ENCODE data around the gene LAMC3.

The LAMC3 gene

DNA sequence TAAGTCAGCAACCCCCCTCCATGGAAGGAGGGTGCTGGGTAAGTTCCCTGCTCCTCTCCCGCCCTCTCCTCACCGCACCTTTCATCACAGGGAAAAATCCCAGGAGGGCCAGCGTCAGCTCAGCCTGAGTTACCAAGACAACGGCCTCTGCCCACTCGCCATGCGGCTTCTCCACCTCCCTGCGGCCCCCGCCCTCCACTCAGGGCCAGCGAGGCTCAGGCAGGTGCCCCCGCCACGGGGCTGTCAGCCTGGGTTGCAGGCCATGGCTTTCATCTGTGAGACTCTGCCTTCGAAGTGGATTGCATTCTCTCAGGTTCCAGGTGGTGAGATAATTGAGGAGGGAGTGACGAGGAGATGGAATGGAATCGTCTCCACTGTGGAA lies 27.2 kb upstream of the LAMC3 start:
- H3K4me3 ChIP-seq (ENCODE audit: low read length), result no peak overlapping the region
- H4K5ac ChIP-seq (ENCODE audit: low read length), result no peak overlapping the region
- no peak overlapping the region for H3K56ac ChIP-seq (ENCODE audit: low read length)
- no peak overlapping the region for H2BK15ac ChIP-seq (replicated peaks; ENCODE audit: low read depth)
- H2BK120ac ChIP-seq (ENCODE audit: low read depth, low read length), result no peak overlapping the region
- no peaks in the 10 kb centered on the region for H3K79me1 ChIP-seq (ENCODE audit: low read length)
- no peak for DNase-seq
- H3K27me3 ChIP-seq (ENCODE audit: insufficient read depth, low read length, poor library complexity), result no peaks in the 10 kb centered on the region
- no peaks in the 10 kb centered on the region for H3K4me1 ChIP-seq (ENCODE audit: control insufficient read depth, low read depth, low read length)
- no peak overlapping the region for H3K4me2 ChIP-seq (ENCODE audit: low read length)
- H2AK5ac ChIP-seq (ENCODE audit: low read length), result no peak overlapping the region
- WGBS (ENCODE audit: extremely low coverage, insufficient coverage, low lambda C conversion rate), result no CpG with 5 or more reads among the region's 14 CpGs
- no peak overlapping the region for H4K8ac ChIP-seq (ENCODE audit: low read depth, low read length)
- no peak overlapping the region for H3K4ac ChIP-seq (ENCODE audit: low read depth, low read length)
- no peak overlapping the region for H3K23ac ChIP-seq (ENCODE audit: low read length)
- no peak overlapping the region for H2BK5ac ChIP-seq (ENCODE audit: low read length)
- H3K79me2 ChIP-seq (ENCODE audit: control insufficient read depth, insufficient read depth, low read length), result no peaks in the 10 kb centered on the region
- H3K27ac ChIP-seq (ENCODE audit: low read depth, low read length), result no peak overlapping the region
- no peaks in the 10 kb centered on the region for H3K36me3 ChIP-seq (ENCODE audit: control insufficient read depth, insufficient read depth, low read length)
- H3K9ac ChIP-seq (ENCODE audit: low read length), result no peak overlapping the region
- H3K18ac ChIP-seq (ENCODE audit: low read length), result no peak overlapping the region

DNA sequence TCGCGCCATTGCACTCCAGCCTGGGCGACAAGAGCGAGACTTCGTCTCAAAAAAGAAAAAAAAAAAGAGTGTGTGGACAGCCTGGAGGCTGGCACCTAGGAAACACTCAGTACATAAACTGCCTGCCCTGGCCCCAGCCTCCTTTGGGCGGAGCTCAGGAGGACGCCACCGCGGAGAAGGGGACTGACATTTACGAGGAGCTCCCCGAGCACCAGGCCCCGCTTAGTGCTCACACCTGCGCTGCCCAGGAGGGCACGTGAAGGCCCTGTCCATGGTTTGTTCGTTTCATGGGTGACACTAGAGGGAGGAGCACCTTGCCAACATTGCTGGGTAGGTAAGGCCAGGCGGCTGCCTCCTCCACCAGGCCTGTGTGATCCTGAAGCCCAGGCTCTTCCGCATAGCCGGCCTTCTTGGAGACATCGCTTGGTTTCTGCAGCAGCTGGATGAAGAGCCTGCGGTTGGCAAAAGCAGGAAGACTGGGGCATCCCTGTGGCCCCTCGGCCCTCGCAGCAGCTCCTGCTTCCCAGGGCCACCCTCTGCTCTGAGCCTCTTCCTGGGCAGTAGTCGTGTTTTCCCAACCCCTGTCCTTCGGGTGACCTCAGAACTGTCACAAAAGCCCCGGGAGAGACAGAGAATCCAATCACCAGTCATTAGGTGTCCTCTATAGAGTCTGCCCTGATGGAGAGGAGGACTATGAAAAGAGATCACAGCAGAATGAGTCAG lies 26.2 kb upstream of the LAMC3 start:
- Histone ChIP-seq H3K4me2 (ENCODE audit: low read length) (no peak overlapping the region), H3K4me1 (ENCODE audit: control insufficient read depth, low read depth, low read length) (no peaks in the 10 kb centered on the region), H2AK5ac (ENCODE audit: low read length) (no peak overlapping the region), H3K79me1 (ENCODE audit: low read length) (no peaks in the 10 kb centered on the region), H3K4me3 (ENCODE audit: low read length) (no peak overlapping the region), H3K23ac (ENCODE audit: low read length) (no peak overlapping the region), H4K5ac (ENCODE audit: low read length) (no peak overlapping the region), H2BK5ac (ENCODE audit: low read length) (no peak overlapping the region), H3K56ac (ENCODE audit: low read length) (no peak overlapping the region), H3K36me3 (ENCODE audit: control insufficient read depth, insufficient read depth, low read length) (no peaks in the 10 kb centered on the region), H2BK15ac (replicated peaks; ENCODE audit: low read depth) (no peak overlapping the region), H3K27me3 (ENCODE audit: insufficient read depth, low read length, poor library complexity) (no peaks in the 10 kb centered on the region), H3K4ac (ENCODE audit: low read depth, low read length) (no peak overlapping the region), H3K18ac (ENCODE audit: low read length) (no peak overlapping the region), H3K9ac (ENCODE audit: low read length) (no peak overlapping the region), H4K8ac (ENCODE audit: low read depth, low read length) (no peak overlapping the region), H3K27ac (ENCODE audit: low read depth, low read length) (no peak overlapping the region), H2BK120ac (ENCODE audit: low read depth, low read length) (no peak overlapping the region), H3K79me2 (ENCODE audit: control insufficient read depth, insufficient read depth, low read length) (no peaks in the 10 kb centered on the region)
- no CpG with 5 or more reads among the region's 25 CpGs for WGBS (ENCODE audit: extremely low coverage, insufficient coverage, low lambda C conversion rate)
- DNase-seq, result no peak

DNA sequence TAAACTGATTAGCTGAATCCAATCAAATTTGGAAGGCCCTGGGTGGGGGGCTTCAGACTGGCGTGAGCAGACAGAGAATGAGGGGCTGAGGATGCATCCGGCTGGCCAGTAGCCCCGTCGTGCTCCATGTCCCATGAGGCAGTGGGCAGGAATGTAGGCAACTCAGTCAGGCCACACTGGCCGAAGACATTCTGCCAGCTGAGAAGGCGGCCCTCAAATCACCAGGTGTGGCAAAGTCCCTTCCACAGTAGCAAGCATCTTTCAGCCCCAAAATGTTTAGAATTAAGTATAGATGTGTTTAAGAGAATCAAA lies 25.7 kb upstream of the LAMC3 start:
- Histone ChIP-seq H3K27me3 (ENCODE audit: insufficient read depth, low read length, poor library complexity) (no peaks in the 10 kb centered on the region), H2BK5ac (ENCODE audit: low read length) (no peak overlapping the region), H2BK120ac (ENCODE audit: low read depth, low read length) (no peak overlapping the region), H3K79me1 (ENCODE audit: low read length) (no peaks in the 10 kb centered on the region), H3K27ac (ENCODE audit: low read depth, low read length) (no peak overlapping the region), H3K36me3 (ENCODE audit: control insufficient read depth, insufficient read depth, low read length) (no peaks in the 10 kb centered on the region), H3K9ac (ENCODE audit: low read length) (no peak overlapping the region), H4K8ac (ENCODE audit: low read depth, low read length) (no peak overlapping the region), H3K4me2 (ENCODE audit: low read length) (no peak overlapping the region), H4K5ac (ENCODE audit: low read length) (no peak overlapping the region), H3K4me3 (ENCODE audit: low read length) (no peak overlapping the region), H3K4me1 (ENCODE audit: control insufficient read depth, low read depth, low read length) (no peaks in the 10 kb centered on the region), H3K4ac (ENCODE audit: low read depth, low read length) (no peak overlapping the region), H3K18ac (ENCODE audit: low read length) (no peak overlapping the region), H2AK5ac (ENCODE audit: low read length) (no peak overlapping the region), H3K23ac (ENCODE audit: low read length) (no peak overlapping the region), H3K79me2 (ENCODE audit: control insufficient read depth, insufficient read depth, low read length) (no peaks in the 10 kb centered on the region), H2BK15ac (replicated peaks; ENCODE audit: low read depth) (no peak overlapping the region), H3K56ac (ENCODE audit: low read length) (no peak overlapping the region)
- WGBS (ENCODE audit: extremely low coverage, insufficient coverage, low lambda C conversion rate), result no CpG with 5 or more reads among the region's 6 CpGs
- DNase-seq, result no peak

DNA sequence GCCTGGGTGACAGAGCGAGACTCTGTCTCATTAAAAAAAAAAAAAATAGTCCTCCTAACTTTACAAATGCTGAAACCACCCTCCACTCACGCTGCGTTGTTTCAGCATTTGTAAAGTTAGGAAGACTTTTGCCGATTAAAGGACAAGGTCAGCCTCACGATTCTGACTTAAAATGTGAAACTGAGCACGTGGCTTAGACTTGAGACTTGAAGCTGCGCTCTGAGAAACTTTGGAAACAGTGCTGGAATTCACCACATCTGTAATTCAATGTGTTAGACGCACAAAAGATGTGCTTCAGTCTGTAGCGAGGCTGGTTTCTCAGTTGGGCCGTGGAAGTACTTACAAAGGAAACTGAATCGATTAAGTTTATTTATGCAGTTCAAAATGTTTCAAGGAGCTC lies 25.0 kb upstream of the LAMC3 start:
- Histone ChIP-seq H2BK15ac (replicated peaks; ENCODE audit: low read depth) (no peak overlapping the region), H4K8ac (ENCODE audit: low read depth, low read length) (no peak overlapping the region), H3K4me2 (ENCODE audit: low read length) (no peak overlapping the region), H3K56ac (ENCODE audit: low read length) (no peak overlapping the region), H4K5ac (ENCODE audit: low read length) (no peak overlapping the region), H3K4ac (ENCODE audit: low read depth, low read length) (no peak overlapping the region), H2AK5ac (ENCODE audit: low read length) (no peak overlapping the region), H2BK120ac (ENCODE audit: low read depth, low read length) (no peak overlapping the region), H3K79me2 (ENCODE audit: control insufficient read depth, insufficient read depth, low read length) (no peaks in the 10 kb centered on the region), H3K23ac (ENCODE audit: low read length) (no peak overlapping the region), H2BK5ac (ENCODE audit: low read length) (no peak overlapping the region), H3K4me1 (ENCODE audit: control insufficient read depth, low read depth, low read length) (no peaks in the 10 kb centered on the region), H3K4me3 (ENCODE audit: low read length) (no peak overlapping the region), H3K79me1 (ENCODE audit: low read length) (no peaks in the 10 kb centered on the region), H3K36me3 (ENCODE audit: control insufficient read depth, insufficient read depth, low read length) (no peaks in the 10 kb centered on the region), H3K9ac (ENCODE audit: low read length) (no peak overlapping the region), H3K27ac (ENCODE audit: low read depth, low read length) (no peak overlapping the region), H3K27me3 (ENCODE audit: insufficient read depth, low read length, poor library complexity) (no peaks in the 10 kb centered on the region), H3K18ac (ENCODE audit: low read length) (no peak overlapping the region)
- WGBS (ENCODE audit: extremely low coverage, insufficient coverage, low lambda C conversion rate), result no CpG with 5 or more reads among the region's 11 CpGs
- DNase-seq, result no peak

DNA sequence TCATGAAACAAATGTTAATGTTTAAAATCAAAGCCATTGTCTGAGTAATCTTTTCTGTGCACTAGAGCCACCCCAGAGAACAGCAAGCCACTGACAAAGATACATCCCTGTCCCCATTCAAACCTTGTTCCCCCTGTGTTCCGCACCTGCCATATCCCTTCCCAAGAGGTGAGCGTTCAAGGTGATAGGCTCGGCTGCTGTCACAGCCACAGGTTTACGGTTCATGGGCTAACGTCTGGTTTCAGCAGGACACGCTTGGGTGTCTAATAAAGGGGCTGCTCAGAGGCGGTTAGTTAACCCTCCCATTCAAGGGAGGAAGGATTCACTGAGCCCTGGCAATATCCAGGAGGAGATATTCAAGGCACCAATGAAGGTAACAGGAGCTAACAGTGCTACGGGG lies 24.5 kb upstream of the LAMC3 start:
- H3K27ac ChIP-seq (ENCODE audit: low read depth, low read length), result no peak overlapping the region
- no peaks in the 10 kb centered on the region for H3K27me3 ChIP-seq (ENCODE audit: insufficient read depth, low read length, poor library complexity)
- no peak overlapping the region for H3K18ac ChIP-seq (ENCODE audit: low read length)
- H2BK5ac ChIP-seq (ENCODE audit: low read length), result no peak overlapping the region
- no peak overlapping the region for H2BK120ac ChIP-seq (ENCODE audit: low read depth, low read length)
- no peak overlapping the region for H4K8ac ChIP-seq (ENCODE audit: low read depth, low read length)
- H3K36me3 ChIP-seq (ENCODE audit: control insufficient read depth, insufficient read depth, low read length), result no peaks in the 10 kb centered on the region
- no peak overlapping the region for H3K4me3 ChIP-seq (ENCODE audit: low read length)
- no peaks in the 10 kb centered on the region for H3K4me1 ChIP-seq (ENCODE audit: control insufficient read depth, low read depth, low read length)
- H3K56ac ChIP-seq (ENCODE audit: low read length), result no peak overlapping the region
- WGBS (ENCODE audit: extremely low coverage, insufficient coverage, low lambda C conversion rate), result no CpG with 5 or more reads among the region's 8 CpGs
- no peak overlapping the region for H3K23ac ChIP-seq (ENCODE audit: low read length)
- H2AK5ac ChIP-seq (ENCODE audit: low read length), result no peak overlapping the region
- no peaks in the 10 kb centered on the region for H3K79me1 ChIP-seq (ENCODE audit: low read length)
- H3K4me2 ChIP-seq (ENCODE audit: low read length), result no peak overlapping the region
- H4K5ac ChIP-seq (ENCODE audit: low read length), result no peak overlapping the region
- no peaks in the 10 kb centered on the region for H3K79me2 ChIP-seq (ENCODE audit: control insufficient read depth, insufficient read depth, low read length)
- no peak overlapping the region for H3K9ac ChIP-seq (ENCODE audit: low read length)
- no peak for DNase-seq
- H2BK15ac ChIP-seq (replicated peaks; ENCODE audit: low read depth), result no peak overlapping the region
- H3K4ac ChIP-seq (ENCODE audit: low read depth, low read length), result no peak overlapping the region

DNA sequence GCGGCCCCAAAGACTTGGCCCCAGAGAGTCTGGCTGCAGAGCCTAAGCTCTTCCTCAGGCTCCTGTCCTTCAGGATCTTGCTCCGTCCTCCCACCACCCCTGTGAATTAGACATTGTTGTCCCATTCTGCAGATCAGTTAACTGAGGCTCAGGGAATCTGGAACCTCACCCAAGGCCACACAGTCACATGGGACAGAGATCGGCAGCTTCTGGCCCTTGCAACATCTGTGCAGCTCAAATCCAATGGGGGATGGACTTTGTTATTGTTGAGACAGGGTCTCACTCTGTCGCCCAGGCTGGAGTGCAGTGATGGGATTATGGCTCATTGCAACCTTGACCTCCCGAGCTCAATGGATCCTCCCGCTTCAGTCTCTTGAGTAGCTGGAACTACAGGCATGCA lies 23.9 kb upstream of the LAMC3 start:
- no peak overlapping the region for H3K27ac ChIP-seq (ENCODE audit: low read depth, low read length)
- H3K4me3 ChIP-seq (ENCODE audit: low read length), result no peak overlapping the region
- no peaks in the 10 kb centered on the region for H3K27me3 ChIP-seq (ENCODE audit: insufficient read depth, low read length, poor library complexity)
- H3K4ac ChIP-seq (ENCODE audit: low read depth, low read length), result no peak overlapping the region
- H3K56ac ChIP-seq (ENCODE audit: low read length), result no peak overlapping the region
- no peak overlapping the region for H2AK5ac ChIP-seq (ENCODE audit: low read length)
- no peak overlapping the region for H3K23ac ChIP-seq (ENCODE audit: low read length)
- H2BK15ac ChIP-seq (replicated peaks; ENCODE audit: low read depth), result no peak overlapping the region
- no CpG with 5 or more reads among the region's 6 CpGs for whole genome bisulfite sequencing (ENCODE audit: extremely low coverage, insufficient coverage, low lambda C conversion rate)
- H3K79me1 ChIP-seq (ENCODE audit: low read length), result no peaks in the 10 kb centered on the region
- H2BK120ac ChIP-seq (ENCODE audit: low read depth, low read length), result no peak overlapping the region
- no peak overlapping the region for H3K9ac ChIP-seq (ENCODE audit: low read length)
- DNase-seq, result no peak
- no peak overlapping the region for H4K8ac ChIP-seq (ENCODE audit: low read depth, low read length)
- no peak overlapping the region for H4K5ac ChIP-seq (ENCODE audit: low read length)
- no peaks in the 10 kb centered on the region for H3K36me3 ChIP-seq (ENCODE audit: control insufficient read depth, insufficient read depth, low read length)
- no peak overlapping the region for H2BK5ac ChIP-seq (ENCODE audit: low read length)
- no peak overlapping the region for H3K18ac ChIP-seq (ENCODE audit: low read length)
- no peaks in the 10 kb centered on the region for H3K79me2 ChIP-seq (ENCODE audit: control insufficient read depth, insufficient read depth, low read length)
- H3K4me2 ChIP-seq (ENCODE audit: low read length), result no peak overlapping the region
- no peaks in the 10 kb centered on the region for H3K4me1 ChIP-seq (ENCODE audit: control insufficient read depth, low read depth, low read length)
